ENCODE measurements around the gene TNP1.

The TNP1 gene

GRCh38 chr2:216888081-216888480, 28.2 kb upstream of the TNP1 start:
- no peaks in the 10 kb centered on the region for H3K27me3 ChIP-seq (ENCODE audit: control insufficient read depth in 1 of 2, insufficient read depth in 2 of 2, low read length in 2 of 2)
- H3K4me1 ChIP-seq (ENCODE audit: insufficient read depth, low read length): peaks cover 28% of the 10 kb centered on the region
- no peaks in the 10 kb centered on the region for H3K9me3 ChIP-seq (ENCODE audit: low read length)
- no peak overlapping the region for H3K4me3 ChIP-seq (ENCODE audit: low read depth in 1 of 2, low read length in 2 of 2)
- H3K36me3 ChIP-seq (ENCODE audit: insufficient read depth, low read length): no peaks in the 10 kb centered on the region
- H3K9ac ChIP-seq (ENCODE audit: low read length): no peak overlapping the region
- no peak overlapping the region for H3K27ac ChIP-seq (ENCODE audit: low read depth, low read length)

- no peaks in the 10 kb centered on the region for H3K36me3 ChIP-seq (ENCODE audit: insufficient read depth, low read length)
- no peaks in the 10 kb centered on the region for H3K27me3 ChIP-seq (ENCODE audit: control insufficient read depth in 1 of 2, insufficient read depth in 2 of 2, low read length in 2 of 2)
- no peaks in the 10 kb centered on the region for H3K9me3 ChIP-seq (ENCODE audit: low read length)
- H3K9ac ChIP-seq (ENCODE audit: low read length): no peak overlapping the region
- H3K4me3 ChIP-seq (ENCODE audit: low read depth in 1 of 2, low read length in 2 of 2): no peak overlapping the region
- H3K27ac ChIP-seq (ENCODE audit: low read depth, low read length): no peak overlapping the region
- H3K4me1 ChIP-seq (ENCODE audit: insufficient read depth, low read length): peaks cover 31% of the 10 kb centered on the region
These were observed 27.3 kb upstream of the TNP1 start for GRCh38 chr2:216887138-216887537.

GRCh38 chr2:216885117-216885553, 25.3 kb upstream of the TNP1 start:
- H3K36me3 ChIP-seq (ENCODE audit: insufficient read depth, low read length): no peaks in the 10 kb centered on the region
- no peak overlapping the region for H3K9ac ChIP-seq (ENCODE audit: low read length)
- H3K27ac ChIP-seq (ENCODE audit: low read depth, low read length): no peak overlapping the region
- H3K4me3 ChIP-seq (ENCODE audit: low read depth in 1 of 2, low read length in 2 of 2): no peak overlapping the region
- peaks cover 31% of the 10 kb centered on the region for H3K4me1 ChIP-seq (ENCODE audit: insufficient read depth, low read length)
- no peaks in the 10 kb centered on the region for H3K9me3 ChIP-seq (ENCODE audit: low read length)
- H3K27me3 ChIP-seq (ENCODE audit: control insufficient read depth in 1 of 2, insufficient read depth in 2 of 2, low read length in 2 of 2): no peaks in the 10 kb centered on the region

- Histone ChIP-seq H3K9me3 (ENCODE audit: low read length) (no peaks in the 10 kb centered on the region), H3K27ac (ENCODE audit: low read depth, low read length) (no peak overlapping the region), H3K4me1 (ENCODE audit: insufficient read depth, low read length) (peaks cover 28% of the 10 kb centered on the region), H3K27me3 (ENCODE audit: control insufficient read depth in 1 of 2, insufficient read depth in 2 of 2, low read length in 2 of 2) (no peaks in the 10 kb centered on the region), H3K36me3 (ENCODE audit: insufficient read depth, low read length) (no peaks in the 10 kb centered on the region), H3K4me3 (ENCODE audit: low read depth in 1 of 2, low read length in 2 of 2) (no peak overlapping the region), H3K9ac (ENCODE audit: low read length) (no peak overlapping the region)
These were observed 24.5 kb upstream of the TNP1 start for GRCh38 chr2:216884347-216884746.

- no peak overlapping the region for H3K9ac ChIP-seq (ENCODE audit: low read length)
- no peak overlapping the region for H3K27ac ChIP-seq (ENCODE audit: low read depth, low read length)
- H3K9me3 ChIP-seq (ENCODE audit: low read length): no peaks in the 10 kb centered on the region
- H3K4me3 ChIP-seq (ENCODE audit: low read depth in 1 of 2, low read length in 2 of 2): no peak overlapping the region
- H3K4me1 ChIP-seq (ENCODE audit: insufficient read depth, low read length): peaks cover 17% of the 10 kb centered on the region
- no peaks in the 10 kb centered on the region for H3K36me3 ChIP-seq (ENCODE audit: insufficient read depth, low read length)
- no peaks in the 10 kb centered on the region for H3K27me3 ChIP-seq (ENCODE audit: control insufficient read depth in 1 of 2, insufficient read depth in 2 of 2, low read length in 2 of 2)
These were observed 23.0 kb upstream of the TNP1 start for GRCh38 chr2:216882876-216883275.

GRCh38 chr2:216881411-216881810, 21.5 kb upstream of the TNP1 start:
- Histone ChIP-seq H3K9ac (ENCODE audit: low read length) (no peak overlapping the region), H3K27ac (ENCODE audit: low read depth, low read length) (no peak overlapping the region)

GRCh38 chr2:216880509-216881184, 20.8 kb upstream of the TNP1 start:
- H3K4me1 ChIP-seq (ENCODE audit: insufficient read depth, low read length): peaks cover 13% of the 10 kb centered on the region
- no peaks in the 10 kb centered on the region for H3K27me3 ChIP-seq (ENCODE audit: control insufficient read depth in 1 of 2, insufficient read depth in 2 of 2, low read length in 2 of 2)
- H3K4me3 ChIP-seq (ENCODE audit: low read depth in 1 of 2, low read length in 2 of 2): no peak overlapping the region
- no peaks in the 10 kb centered on the region for H3K36me3 ChIP-seq (ENCODE audit: insufficient read depth, low read length)
- no peaks in the 10 kb centered on the region for H3K9me3 ChIP-seq (ENCODE audit: low read length)
- no peak overlapping the region for H3K9ac ChIP-seq (ENCODE audit: low read length)
- H3K27ac ChIP-seq (ENCODE audit: low read depth, low read length): no peak overlapping the region

More at GRCh38 chr2:216881411-216881810, 21.5 kb upstream of the TNP1 start:
- Histone ChIP-seq H3K4me3 (ENCODE audit: low read depth in 1 of 2, low read length in 2 of 2) (no peak overlapping the region), H3K27me3 (ENCODE audit: control insufficient read depth in 1 of 2, insufficient read depth in 2 of 2, low read length in 2 of 2) (no peaks in the 10 kb centered on the region), H3K9me3 (ENCODE audit: low read length) (no peaks in the 10 kb centered on the region), H3K4me1 (ENCODE audit: insufficient read depth, low read length) (peaks cover 13% of the 10 kb centered on the region), H3K36me3 (ENCODE audit: insufficient read depth, low read length) (no peaks in the 10 kb centered on the region)

- Histone ChIP-seq H3K27ac (ENCODE audit: low read depth, low read length) (no peak overlapping the region), H3K9me3 (ENCODE audit: low read length) (no peaks in the 10 kb centered on the region), H3K9ac (ENCODE audit: low read length) (no peak overlapping the region), H3K27me3 (ENCODE audit: control insufficient read depth in 1 of 2, insufficient read depth in 2 of 2, low read length in 2 of 2) (no peaks in the 10 kb centered on the region), H3K4me1 (ENCODE audit: insufficient read depth, low read length) (peaks cover 13% of the 10 kb centered on the region), H3K4me3 (ENCODE audit: low read depth in 1 of 2, low read length in 2 of 2) (no peak overlapping the region), H3K36me3 (ENCODE audit: insufficient read depth, low read length) (no peaks in the 10 kb centered on the region)
These were observed 20.1 kb upstream of the TNP1 start for GRCh38 chr2:216879727-216880508.

- no peak overlapping the region for H3K4me3 ChIP-seq (ENCODE audit: low read depth in 1 of 2, low read length in 2 of 2)
- no peaks in the 10 kb centered on the region for H3K9me3 ChIP-seq (ENCODE audit: low read length)
- H3K9ac ChIP-seq (ENCODE audit: low read length): no peak overlapping the region
- H3K4me1 ChIP-seq (ENCODE audit: insufficient read depth, low read length): peaks cover 3% of the 10 kb centered on the region
- no peaks in the 10 kb centered on the region for H3K27me3 ChIP-seq (ENCODE audit: control insufficient read depth in 1 of 2, insufficient read depth in 2 of 2, low read length in 2 of 2)
- no peak overlapping the region for H3K27ac ChIP-seq (ENCODE audit: low read depth, low read length)
- no peaks in the 10 kb centered on the region for H3K36me3 ChIP-seq (ENCODE audit: insufficient read depth, low read length)
These were observed 18.2 kb upstream of the TNP1 start for GRCh38 chr2:216878072-216878471.

DNA sequence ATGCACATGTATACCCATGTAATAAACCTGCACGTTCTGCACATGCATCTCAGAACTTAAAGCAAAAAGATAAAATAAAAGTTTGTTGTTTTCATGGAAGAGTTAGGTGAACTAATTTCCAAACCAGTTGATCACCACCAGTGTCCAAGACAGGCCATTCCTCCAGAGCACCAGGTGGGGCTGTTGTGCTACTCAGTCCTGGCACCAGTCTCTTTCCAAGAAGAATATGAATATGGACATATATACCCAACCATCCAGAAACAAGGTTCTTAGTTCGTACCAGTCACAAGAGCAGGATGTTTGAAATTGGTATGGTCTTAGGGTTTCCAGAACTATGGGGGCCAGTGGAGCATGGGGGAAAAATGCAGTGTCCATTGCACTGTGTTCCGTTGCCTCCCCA, 17.2 kb upstream of the TNP1 start:
- Histone ChIP-seq H3K4me3 (ENCODE audit: low read depth in 1 of 2, low read length in 2 of 2) (no peak overlapping the region), H3K4me1 (ENCODE audit: insufficient read depth, low read length) (no peaks in the 10 kb centered on the region), H3K9me3 (ENCODE audit: low read length) (no peaks in the 10 kb centered on the region), H3K27ac (ENCODE audit: low read depth, low read length) (no peak overlapping the region), H3K27me3 (ENCODE audit: control insufficient read depth in 1 of 2, insufficient read depth in 2 of 2, low read length in 2 of 2) (no peaks in the 10 kb centered on the region), H3K36me3 (ENCODE audit: insufficient read depth, low read length) (no peaks in the 10 kb centered on the region), H3K9ac (ENCODE audit: low read length) (no peak overlapping the region)

DNA sequence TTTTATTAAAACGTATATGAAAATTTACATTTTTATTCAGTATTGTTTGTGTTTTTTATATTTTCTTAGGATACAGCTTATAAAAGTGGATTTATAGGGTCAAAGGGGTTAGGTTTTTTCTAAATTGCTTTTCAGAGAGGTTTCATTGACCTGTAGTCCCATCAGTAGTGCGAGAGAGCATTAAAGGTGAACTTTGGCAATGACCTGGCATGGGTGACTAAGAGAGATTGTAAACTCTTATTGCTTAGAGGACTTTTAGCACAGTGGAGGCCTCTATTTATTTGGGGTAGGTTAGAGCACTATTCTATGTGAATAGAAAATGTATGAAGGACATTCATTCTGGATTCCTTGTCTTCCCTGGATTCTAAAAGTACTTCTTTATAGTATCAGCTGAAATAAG, 16.0 kb upstream of the TNP1 start:
- Histone ChIP-seq H3K36me3 (ENCODE audit: insufficient read depth, low read length) (no peaks in the 10 kb centered on the region), H3K9ac (ENCODE audit: low read length) (no peak overlapping the region), H3K27ac (ENCODE audit: low read depth, low read length) (no peak overlapping the region), H3K9me3 (ENCODE audit: low read length) (no peaks in the 10 kb centered on the region), H3K27me3 (ENCODE audit: control insufficient read depth in 1 of 2, insufficient read depth in 2 of 2, low read length in 2 of 2) (no peaks in the 10 kb centered on the region), H3K4me3 (ENCODE audit: low read depth in 1 of 2, low read length in 2 of 2) (no peak overlapping the region), H3K4me1 (ENCODE audit: insufficient read depth, low read length) (no peaks in the 10 kb centered on the region)

DNA sequence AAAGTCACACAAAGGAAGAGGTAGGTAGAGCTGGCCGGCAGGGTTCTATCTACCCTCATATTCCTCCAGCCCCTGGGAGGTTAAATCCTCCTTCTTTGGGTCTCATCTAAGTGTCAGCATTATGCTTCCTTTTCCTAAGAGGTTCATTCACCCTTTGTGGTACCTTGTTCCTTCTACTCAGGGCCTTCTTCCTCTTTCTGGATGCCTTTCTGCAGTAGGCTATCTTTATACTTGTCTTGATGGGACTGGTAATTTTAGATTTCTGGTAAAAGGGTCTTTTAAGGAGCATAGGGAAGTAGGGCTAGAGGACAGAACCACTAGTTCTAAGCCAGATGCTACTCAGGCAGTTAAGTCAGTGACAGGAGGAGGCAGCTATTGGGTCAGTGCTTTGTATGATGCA, 13.7 kb upstream of the TNP1 start:
- no peak overlapping the region for H3K4me3 ChIP-seq (ENCODE audit: low read depth in 1 of 2, low read length in 2 of 2)
- H3K27ac ChIP-seq (ENCODE audit: low read depth, low read length): no peak overlapping the region
- no peaks in the 10 kb centered on the region for H3K27me3 ChIP-seq (ENCODE audit: control insufficient read depth in 1 of 2, insufficient read depth in 2 of 2, low read length in 2 of 2)
- no peaks in the 10 kb centered on the region for H3K4me1 ChIP-seq (ENCODE audit: insufficient read depth, low read length)
- H3K9ac ChIP-seq (ENCODE audit: low read length): no peak overlapping the region
- no peaks in the 10 kb centered on the region for H3K36me3 ChIP-seq (ENCODE audit: insufficient read depth, low read length)
- H3K9me3 ChIP-seq (ENCODE audit: low read length): no peaks in the 10 kb centered on the region
